Fibroblast of skin of right biceps (primary cell): ENCODE measurements around the gene KLHL11.
"Not testable (repeated sequence)": the region's sequence is repeated elsewhere in the genome, so short reads cannot be mapped to it uniquely, and the experiment has no call there.

Experiments
- DNase-seq: peaks from one replicate; pipeline ENCODE4 v3.0.0-alpha.2; 2013

KLHL11 gene

DNA sequence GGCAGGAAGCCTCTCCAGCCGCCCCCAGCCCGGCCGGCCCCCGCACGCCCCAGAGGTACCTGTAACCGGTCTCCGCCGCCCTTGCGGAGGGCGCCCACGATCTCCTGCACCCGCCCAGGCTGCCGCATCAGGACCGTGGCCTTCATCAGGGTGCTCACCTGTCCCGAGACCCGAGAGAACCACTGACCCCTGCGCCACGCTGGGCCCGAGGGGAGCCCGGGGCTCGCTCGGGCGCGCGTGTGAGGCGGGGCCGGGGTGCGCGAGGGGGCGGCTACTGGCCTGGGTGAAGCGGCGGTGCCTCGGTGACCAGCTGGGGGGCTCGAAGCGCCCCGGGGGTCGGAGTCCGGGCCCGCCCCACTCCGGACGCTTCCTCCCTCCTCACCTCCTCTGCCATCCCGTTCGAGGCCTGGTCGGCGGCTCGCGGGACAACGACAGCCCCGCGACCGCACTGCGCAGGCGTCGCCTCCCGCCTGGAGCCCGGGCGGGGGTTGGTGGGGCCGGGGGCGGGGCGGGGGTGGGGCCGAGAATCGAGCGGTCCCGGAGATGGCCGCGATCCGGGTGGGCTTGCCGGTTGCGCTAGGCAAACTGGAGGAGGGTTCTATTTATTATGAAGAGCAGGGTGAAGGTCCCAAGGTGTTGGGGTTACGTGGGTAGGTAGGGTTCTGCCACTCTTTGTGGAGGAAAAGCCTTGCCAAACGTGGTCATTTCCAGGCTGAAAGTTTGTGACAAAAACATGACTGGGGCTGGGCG lies 29.2 kb downstream of the KLHL11 start, which contains the start of gene NT5C3B:
Gene NT5C3B (minus strand): TSS at position 433 of the 750 bp plus-strand sequence. CDS start 39 bp downstream, at position 394.
- peak; percentile 62 for DNase-seq

DNA sequence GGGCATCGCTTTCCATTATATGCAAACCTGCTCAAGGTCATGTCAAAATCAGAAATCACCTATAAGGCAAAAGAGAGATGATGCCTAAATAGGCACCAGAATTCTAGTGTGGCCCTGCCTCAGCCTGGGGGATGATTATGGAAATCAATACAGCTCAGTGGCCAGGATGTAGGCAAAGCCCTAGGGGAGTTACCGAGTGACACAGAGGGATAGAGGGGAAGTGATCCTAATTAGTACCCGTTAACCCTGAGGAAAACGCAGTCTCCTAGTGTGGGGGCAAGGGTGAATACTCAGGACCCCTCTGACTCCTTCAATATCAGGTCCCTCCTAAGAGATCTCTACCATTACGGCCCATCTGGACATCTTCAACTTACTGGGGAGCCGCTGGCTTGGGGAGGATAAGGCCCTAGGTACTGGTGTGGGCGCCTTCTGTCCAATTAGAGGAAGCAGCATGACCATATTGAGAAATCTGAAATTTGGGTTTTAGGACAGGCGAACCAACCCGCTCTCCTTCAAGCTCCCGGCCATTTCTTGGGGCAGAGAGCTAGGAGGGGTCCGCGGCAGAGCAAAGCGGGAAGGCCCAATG lies 29.9 kb downstream of the KLHL11 start:
- DNase-seq, result no peak

DNA sequence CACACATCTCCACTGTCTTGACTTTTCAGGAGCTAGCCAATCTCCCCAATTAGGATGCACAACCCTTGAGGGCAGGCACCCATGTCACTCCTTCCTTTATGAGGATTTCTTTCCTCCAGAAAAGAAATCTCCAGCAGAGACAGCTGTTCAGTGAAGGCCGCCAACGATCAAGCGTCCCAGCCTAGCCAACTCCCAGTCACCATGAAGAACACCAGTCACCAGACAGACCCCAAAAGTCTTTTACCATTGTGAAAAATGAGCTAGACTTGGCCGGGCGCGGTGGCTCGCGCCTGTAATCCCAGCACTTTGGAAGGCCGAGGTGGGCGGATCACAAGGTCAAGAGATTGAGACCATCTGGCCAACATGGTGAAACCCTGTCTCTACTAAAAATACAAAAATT lies 35.3 kb downstream of the KLHL11 start:
- not testable (repeated sequence) for DNase-seq

DNA sequence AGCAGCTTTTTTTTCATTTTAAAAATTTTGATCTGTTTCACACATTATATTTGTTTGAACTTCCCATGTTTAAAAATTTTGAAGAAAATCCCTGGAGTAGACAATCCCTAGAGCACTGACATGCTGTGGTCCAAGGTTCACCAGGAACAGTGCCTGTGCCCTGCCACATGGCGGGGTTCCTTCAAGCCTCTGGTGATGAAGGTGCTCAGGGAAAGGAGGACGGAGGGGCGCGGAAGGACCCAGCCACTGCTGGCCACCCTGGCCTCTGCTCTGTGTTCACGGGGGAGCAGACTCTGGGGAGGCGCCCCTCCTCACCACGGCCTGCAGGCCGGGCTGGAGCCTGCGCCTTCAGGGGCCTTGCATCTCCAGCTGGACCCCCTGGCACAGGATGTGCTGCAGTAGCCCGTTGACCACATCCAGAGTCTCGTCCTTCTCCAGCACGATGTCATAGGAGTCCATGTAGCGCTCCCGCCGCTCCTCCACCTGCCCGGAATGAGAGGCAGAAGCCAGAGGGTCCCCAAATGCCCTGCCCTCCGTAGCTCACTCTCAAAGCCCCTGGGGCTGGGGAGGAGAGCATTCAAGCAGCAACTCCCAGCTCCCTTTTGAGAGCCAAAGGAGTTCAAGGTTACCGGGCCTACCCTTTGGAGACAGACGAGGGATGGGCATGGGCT lies 39.9 kb downstream of the KLHL11 start:
- DNase-seq, result no peak

DNA sequence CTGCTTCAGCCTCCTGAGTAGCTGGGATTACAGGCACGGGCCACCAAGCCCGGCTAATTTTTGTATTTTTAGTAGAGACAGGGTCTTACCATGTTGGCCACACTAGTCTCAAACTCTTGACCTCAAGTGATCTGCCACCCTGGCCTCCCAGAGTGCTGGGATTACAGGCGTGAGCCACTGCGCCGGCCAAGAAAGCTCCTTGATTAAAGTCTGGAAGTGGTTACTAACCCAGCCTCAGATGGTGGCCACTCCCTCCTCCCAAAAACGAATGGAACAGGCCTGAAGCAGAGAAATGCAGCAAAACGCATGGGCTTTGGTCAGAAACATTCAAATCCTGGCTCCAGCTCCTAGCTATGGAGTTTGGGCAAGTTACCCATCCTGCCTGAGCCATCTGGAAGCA lies 41.1 kb downstream of the KLHL11 start:
- no peak for DNase-seq

DNA sequence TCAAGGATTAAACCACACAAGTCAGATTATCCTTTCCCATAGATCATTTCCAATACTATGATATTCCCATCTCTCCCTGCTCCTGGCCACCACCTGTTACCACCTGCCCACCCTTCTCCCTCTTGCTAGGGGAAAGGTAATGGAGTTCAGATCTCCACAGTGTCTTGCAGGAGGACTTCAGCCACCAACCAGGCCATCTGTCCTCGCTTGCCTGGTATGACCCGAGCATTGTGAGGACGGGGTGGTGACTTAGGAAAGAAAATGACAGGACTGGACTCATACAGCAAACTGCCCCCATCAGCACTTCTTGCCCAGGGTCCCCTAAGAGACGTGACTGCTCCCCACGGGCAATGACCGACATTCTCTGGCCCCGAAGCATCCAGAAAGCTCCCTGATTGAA lies 41.6 kb downstream of the KLHL11 start:
- no peak for DNase-seq

DNA sequence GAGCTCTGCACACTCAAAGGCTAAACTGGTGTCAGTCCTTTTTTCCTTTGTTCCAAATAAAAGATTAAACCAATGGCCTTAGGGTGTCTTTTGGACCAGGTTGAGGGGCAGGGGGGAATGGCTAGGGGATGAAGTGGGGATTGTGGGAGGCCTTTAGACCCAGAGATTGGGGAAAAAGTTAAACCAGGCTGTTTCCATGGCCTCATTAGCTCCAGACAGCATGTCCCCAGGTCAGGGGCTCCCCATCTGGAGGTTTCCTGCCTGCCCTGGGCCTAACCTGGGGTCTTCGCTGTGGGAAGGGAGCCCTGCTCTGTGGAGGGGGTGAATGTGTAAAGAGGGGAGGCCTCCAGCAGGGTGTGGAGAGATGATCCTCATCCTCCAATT lies 42.1 kb downstream of the KLHL11 start:
- DNase-seq, result no peak

DNA sequence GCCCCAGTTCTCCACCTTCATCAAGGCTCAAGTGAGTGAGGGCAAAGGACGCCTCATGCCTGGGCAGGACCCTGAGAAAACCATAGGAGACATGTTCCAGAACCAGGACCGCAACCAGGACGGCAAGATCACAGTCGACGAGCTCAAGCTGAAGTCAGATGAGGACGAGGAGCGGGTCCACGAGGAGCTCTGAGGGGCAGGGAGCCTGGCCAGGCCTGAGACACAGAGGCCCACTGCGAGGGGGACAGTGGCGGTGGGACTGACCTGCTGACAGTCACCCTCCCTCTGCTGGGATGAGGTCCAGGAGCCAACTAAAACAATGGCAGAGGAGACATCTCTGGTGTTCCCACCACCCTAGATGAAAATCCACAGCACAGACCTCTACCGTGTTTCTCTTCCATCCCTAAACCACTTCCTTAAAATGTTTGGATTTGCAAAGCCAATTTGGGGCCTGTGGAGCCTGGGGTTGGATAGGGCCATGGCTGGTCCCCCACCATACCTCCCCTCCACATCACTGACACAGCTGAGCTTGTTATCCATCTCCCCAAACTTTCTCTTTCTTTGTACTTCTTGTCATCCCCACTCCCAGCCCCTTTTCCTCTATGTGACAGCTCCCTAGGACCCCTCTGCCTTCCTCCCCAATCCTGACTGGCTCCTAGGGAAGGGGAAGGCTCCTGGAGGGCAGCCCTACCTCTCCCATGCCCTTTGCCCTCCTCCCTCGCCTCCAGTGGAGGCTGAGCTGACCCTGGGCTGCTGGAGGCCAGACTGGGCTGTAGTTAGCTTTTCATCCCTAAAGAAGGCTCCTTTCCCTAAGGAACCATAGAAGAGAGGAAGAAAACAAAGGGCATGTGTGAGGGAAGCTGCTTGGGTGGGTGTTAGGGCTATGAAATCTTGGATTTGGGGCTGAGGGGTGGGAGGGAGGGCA lies 42.7 kb downstream of the KLHL11 start:
- DNase-seq, result no peak

DNA sequence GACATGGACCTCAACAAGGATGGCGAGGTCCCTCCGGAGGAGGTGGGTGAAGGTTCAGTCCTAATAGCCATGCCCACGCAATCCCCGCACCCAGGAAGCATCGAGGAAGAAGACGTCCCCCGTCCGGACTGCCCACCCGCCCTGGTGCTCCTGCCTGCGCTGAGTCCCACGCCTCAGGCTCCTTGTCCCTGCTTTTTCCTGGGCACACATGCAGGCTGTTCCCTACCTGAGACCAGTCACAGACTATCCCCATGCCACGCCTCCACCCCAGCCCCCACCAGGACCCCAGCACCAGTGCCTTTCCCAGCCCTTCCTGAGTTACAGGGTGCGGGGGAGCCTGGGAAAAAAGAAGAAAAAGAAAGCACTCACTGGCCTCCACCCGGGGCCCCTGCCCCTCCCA lies 43.4 kb downstream of the KLHL11 start:
- DNase-seq, result no peak

DNA sequence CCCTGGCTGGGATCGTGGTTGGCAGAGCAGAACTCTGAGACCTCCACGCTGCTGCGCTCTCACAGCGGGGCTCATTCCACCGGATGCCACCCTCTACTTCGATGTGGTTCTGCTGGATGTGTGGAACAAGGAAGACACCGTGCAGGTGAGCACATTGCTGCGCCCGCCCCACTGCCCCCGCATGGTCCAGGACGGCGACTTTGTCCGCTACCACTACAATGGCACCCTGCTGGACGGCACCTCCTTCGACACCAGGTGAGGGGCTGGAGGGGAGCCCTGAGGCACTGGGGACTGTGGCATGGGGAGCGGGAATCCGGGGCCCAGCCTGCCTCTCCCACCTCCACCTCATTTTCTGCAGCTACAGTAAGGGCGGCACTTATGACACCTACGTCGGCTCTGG lies 47.2 kb downstream of the KLHL11 start:
- no peak for DNase-seq

DNA sequence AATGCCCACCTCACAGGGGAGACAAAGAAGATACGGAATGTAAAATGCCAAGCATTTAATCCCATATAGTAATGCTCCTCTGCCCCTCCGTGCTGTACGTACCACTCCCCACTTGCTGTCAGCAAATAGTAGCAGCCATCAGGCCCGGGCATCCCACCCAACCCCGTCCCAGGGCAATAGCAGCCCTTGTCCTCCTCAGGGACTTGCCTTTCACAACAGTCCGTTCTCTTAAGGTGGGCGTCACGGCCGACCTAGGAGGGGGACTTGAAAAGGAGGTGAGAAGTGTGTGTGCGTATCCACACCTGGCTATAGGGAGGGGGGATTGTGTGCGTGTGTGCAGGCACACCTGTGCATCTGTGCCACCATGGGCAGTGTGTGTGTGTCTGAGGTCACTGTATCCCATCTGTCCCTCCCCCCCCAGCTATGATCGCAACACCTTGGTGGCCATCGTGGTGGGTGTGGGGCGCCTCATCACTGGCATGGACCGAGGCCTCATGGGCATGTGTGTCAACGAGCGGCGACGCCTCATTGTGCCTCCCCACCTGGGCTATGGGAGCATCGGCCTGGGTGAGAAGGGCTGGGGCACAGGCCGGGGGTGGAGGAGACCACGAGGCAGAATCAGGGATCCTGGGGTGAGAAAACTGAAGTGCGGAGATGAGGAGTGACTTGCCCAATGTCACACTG lies 48.4 kb downstream of the KLHL11 start:
- no peak for DNase-seq

DNA sequence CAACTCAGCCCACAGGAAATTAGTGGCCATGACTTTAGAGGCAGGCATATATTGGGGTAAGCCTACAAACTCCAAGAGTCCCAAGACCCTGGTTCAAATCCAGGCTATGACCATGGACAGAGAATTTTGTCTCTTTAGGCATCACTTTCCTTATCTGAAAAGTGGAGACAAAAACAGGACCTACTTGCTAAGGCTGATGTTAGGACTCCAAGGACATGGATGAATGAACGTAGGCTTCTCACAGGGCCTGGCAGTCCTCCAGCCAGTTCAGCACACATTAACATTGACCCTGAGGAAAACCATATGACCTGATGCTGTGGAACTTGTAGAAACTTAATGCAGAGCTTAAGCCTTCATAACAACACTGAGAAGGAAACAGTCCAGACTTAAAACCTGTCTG lies 51.0 kb downstream of the KLHL11 start:
- no peak for DNase-seq

DNA sequence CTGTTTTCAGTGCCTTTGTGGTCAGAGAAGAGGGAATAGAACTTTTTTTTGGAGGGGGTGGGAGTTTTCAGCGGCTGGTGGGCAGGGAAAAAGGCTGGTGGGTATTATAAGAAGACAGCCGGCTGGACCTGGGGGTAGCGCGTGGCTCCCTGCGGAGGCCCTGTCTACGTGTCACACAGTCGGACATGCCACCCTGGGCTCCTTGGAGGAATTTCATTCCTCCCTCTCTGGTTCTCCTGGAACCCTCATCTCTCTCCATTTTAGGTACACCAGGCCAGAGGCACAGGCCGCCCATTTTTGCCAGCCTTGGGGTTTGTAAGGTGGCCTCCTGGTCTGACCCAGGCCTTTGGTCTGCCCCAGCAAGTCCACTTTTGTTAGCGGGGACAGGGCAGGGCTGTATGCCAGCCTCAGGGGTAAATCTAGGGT lies 51.5 kb downstream of the KLHL11 start:
- DNase-seq, result no peak

DNA sequence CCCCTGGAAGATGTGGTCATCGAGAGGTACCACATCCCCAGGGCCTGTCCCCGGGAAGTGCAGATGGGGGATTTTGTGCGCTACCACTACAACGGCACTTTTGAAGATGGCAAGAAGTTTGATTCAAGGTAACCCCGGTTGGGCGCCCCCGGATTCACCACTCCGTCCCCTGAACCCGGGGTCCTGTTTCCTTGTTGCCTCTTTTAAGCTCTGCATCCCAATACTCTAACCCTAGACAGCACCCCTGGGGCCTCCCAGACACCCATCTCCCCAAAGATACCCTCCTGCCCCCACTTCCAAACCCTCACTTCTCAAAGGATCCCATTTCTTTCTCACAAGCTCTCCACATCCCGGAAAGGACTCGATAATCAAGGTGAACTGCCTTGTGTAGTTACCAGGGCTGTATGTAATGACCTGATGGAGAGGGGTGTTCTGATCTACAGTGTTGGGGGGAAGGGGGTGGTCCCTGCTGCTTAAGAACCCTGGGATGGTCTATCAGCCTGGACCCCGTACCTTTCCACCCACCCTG lies 52.0 kb downstream of the KLHL11 start:
- no peak for DNase-seq

DNA sequence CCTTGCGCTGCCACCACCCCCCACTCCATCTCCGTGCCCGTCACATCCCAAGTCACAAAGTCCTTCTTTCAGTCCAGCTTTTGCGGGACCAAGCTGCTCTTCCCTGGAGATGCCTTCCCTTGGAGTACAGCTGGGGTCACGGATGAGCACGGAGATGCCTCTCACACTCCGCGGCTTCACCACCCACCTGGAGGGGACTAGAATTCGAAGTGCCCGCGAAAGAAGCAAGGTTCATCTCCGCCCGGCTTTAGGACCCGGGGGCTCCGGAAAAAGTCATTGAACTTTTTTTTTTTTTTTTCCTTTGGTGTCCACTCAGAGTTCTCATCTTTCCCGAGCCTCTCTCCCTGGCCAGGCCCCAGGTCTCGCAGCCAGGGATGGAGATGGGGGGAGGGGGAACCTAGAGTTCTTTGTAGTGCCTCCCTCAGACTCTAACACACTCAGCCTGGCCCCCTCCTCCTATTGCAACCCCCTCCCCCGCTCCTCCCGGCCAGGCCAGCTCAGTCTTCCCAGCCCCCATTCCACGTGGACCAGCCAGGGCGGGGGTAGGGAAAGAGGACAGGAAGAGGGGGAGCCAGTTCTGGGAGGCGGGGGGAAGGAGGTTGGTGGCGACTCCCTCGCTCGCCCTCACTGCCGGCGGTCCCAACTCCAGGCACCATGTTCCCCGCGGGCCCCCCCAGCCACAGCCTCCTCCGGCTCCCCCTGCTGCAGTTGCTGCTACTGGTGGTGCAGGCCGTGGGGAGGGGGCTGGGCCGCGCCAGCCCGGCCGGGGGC lies 52.7 kb downstream of the KLHL11 start, which contains the start of gene FKBP10:
Gene FKBP10 (plus strand): TSS at position 624 of the 771 bp plus-strand sequence. CDS start 31 bp downstream, at position 655.
- peak; percentile 94 for DNase-seq

DNA sequence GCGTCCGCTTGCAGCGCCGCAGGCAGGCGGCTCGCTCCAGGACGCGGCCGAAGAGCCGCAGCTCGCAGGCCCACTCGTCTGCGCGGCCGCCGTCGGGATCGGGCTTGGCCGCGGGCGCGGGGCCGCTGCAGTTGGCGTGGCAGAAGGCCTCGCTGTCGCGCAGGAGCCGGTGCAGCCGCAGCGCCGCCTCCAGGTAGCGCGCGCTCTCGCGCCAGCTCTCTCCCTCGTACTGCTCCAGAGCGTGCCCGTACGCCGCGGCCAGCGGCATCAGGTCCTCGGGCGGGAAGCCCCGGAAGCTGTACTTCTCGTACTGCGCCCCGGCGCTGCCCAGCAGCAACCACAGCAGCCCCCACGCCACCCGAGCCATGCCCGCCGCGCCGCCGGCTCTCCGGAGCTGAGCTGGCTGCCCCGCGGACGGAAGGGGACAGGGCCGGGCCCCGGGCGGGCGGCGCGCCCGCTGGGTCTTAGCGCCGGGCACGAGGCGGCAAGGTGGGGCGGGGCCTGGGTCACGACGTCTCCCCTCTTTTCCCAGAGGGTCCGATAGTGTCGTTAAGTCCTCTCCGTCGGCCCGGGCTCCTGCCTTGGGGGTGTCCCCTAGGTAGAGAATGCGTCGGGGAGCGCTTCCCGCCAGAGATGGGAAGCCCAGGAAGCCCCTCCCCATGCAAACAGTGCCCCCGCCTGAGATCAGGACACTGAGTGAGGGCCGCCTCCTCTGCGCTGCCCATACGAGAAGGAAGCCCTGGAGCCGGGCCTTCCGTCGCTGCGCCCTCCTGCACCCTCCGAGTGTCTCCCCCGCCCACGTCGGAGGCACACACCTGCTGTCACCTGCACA lies 53.5 kb downstream of the KLHL11 start, which contains the start of gene P3H4:
Gene P3H4 (minus strand): TSS at position 401 of the 832 bp plus-strand sequence. CDS start 34 bp downstream, at position 367.
- DNase-seq, result peak; percentile 79

DNA sequence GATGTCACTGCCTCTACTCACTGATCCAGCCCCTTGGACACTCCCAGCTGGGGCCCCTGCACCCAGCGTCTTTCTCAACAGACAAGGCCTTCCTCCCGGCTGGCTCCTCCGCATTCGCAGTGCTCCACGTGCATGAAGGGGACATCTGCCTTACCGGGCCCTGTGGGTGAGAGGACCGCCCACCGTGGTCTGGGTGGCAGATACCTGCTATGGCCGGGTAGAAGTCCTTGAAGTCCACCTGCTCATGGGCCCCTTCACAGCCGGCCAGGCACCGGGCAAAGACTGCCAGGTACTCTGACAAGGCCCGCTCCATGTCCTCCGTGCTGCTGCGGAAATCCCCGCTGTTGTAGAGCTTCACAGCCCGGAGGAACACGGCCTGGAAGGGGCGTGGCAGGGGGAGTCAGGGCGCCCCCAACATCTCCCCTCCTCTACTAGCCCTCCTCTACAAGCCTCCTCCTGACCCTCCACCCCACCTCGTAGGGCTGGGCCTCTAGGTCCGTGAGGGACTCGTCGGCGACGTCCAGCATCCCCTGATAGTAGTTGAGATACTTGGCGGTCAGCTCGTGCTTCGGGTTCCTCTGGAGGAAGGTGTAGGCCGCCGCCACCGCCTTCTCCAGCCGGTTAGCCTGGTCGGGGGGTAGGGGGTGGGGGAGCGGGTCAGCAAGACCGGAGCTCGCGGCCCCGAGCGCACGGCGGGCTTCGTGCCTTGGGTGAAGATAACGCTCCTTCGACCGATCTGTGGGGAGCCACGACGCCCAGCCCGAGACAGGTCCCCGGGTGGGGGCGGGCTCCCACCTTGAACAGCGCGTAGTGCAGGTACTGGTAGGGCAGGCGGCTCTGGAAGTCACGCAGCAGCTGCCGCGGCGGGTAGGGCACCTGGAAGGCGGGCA lies 54.3 kb downstream of the KLHL11 start:
- no peak for DNase-seq

DNA sequence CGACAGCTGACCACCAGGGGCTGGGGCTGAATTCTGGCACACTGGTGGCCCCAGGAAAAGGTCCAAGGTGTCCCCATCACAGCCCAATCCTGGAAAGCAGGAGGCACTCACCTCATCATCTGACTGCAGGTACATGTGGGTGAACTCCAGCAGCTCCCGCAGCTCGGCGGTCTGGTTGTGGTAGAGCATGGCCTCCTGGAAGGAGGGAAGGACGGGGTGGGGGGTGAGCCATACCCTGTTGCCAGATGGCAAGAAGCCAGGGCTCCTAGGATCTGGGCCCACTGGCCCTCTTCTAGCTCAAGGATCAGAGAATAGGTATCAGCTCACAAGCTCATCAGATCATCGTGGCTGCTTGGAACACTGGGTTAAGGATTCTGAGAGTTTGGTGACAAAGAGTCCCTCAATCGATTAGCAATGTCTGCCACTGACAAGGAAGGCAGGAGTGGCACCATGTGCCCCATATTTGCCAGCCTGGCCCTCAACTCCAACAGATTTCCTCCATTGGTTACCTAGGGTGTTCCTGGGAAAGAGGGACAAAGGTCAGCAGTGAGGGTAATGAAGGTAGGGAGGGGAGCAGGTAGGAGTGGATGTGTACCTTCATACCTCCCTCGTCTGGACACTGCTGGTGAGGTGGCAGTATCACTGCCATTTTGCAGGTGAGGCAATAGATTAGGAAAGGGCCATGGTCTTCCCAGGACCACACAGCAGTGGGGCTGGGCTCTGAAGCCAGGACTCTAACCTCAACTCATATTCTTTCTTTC lies 58.4 kb downstream of the KLHL11 start:
- DNase-seq, result no peak
